ENCODE measurements around the gene FBXO46.
A peak's percentile ranks its signal among the peaks of the same experiment; 100 is the strongest.

The FBXO46 gene, protein sequence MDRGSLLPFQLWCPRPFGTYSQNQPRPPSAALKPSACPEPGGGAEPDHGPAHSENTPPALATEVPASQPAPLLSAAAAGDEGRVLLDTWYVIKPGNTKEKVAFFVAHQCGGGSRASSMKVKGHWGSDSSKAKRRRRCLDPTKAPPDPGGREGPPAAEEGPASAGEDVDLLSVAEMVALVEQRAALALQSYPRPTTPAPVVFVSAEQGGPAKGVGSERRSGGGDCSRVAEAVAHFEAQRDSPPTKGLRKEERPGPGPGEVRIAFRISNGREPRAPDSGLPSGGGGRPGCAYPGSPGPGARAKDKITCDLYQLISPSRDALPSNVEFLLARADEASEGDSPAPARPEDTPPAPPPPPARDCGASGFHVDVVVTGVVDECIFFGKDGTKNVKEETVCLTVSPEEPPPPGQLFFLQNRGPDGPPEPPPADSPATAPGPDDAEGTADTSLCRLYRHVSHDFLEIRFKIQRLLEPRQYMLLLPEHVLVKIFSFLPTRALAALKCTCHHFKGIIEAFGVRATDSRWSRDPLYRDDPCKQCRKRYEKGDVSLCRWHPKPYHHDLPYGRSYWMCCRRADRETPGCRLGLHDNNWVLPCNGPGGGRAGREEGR

DNA sequence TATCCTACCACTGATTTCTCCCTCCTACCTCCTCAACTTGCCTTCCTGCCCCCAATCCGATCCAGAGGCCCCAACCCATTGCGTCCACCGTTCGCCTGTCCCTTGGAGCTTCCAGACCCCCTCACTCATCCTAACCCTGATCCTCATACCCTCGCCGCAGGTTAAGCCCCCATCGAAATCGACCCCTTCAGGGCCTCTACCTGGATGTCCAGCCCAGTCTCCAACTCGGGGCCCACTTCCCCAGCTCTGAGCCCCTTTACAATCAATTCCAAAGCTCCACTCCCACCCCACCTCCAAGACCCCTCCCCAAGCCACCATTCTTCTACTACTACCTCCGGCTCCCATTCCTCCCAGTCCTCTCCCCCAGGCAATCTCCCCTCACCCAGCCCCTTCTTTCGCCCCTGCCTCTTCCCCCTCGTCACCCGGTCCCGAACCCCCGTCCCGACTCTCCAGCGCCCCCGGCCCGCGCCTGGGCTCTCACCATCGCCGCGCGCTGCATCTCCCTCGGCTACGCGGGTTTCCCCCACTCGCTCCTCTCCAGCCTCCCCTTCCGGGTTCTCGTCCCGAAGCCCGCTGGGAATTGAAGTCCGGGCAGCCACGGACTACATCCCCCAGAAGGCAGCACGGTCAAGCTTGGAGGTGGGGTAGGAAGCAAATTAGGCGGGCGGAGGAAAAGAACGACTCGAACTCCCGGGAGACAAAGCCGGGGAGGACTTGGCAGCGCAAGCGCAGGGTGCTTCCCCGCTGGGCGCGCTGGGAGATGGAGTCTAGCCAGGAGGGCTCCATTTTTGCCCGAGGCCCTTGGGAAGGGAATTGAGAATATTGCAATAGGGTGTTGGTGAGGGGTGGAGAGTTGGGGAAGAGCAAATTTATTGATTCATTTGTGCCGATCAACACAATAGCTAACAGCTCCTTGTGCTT, at the start of gene FBXO46:
Gene FBXO46, minus strand, starts transcription at position 529 of the 921 bp plus-strand sequence. CDS start 17,401 bp downstream, outside the sequence.
- peak; percentile 99 for DNase-seq (ENCODE audit: low spot score)

DNA sequence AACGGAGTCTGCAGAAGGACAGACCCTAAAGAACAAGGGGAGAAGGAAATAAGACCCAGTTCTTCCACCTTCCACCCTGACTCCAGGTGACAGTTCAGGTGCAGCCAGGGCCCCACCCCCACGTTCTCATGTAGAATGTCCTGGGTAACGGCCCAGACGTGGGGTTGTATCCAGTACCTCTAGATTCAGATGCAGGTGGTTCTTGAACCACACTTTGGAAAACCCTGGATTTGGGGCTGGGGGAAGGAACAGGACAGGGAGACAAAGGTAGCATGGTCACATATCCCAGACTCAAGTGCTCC, 49.4 kb upstream of the FBXO46 start:
- no peak for DNase-seq (ENCODE audit: low spot score)

DNA sequence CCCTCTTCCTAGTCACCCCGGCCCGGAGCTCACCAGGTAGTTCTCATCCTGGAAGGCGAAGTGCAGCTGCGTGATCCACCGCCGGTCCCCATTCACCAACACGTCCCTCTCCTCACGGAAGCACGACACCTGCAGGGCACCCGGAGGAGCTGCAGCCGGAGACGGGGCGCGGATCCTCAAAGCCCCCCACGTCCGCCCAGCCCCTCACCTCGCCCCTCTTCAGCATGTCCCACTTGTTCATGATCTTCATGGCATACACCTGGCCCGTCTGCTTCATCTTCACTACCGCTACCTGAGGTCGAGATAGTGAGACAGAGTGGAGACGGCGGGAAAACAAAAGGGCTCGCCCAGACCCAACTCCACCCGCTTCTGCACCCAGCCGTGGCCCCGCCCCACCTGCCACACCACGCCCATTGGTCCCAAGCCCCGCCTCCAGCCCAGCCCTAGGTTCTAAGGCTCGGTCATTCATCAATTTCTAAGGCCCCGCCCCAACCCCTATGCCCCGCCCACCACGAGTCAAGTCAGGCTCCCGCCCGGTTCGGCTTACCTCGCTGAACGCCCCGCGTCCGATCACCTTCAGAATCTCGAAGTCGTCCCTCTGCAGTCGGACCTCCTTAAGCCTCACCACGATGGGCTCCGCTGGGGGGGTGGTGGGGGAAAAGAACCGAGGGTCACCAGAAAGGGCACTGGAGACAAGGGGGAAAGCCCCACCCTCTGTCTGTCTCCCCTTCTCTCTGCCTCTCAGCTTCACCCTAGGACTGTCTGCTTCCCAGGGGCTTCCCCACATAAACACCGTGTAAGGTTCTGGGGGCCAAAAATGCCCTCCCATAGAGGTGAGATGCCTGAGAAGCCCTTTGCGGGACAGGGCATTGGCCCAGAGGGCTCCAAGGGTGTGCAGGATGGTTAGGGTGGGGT, 48.8 kb upstream of the FBXO46 start:
- DNase-seq (ENCODE audit: low spot score): no peak

DNA sequence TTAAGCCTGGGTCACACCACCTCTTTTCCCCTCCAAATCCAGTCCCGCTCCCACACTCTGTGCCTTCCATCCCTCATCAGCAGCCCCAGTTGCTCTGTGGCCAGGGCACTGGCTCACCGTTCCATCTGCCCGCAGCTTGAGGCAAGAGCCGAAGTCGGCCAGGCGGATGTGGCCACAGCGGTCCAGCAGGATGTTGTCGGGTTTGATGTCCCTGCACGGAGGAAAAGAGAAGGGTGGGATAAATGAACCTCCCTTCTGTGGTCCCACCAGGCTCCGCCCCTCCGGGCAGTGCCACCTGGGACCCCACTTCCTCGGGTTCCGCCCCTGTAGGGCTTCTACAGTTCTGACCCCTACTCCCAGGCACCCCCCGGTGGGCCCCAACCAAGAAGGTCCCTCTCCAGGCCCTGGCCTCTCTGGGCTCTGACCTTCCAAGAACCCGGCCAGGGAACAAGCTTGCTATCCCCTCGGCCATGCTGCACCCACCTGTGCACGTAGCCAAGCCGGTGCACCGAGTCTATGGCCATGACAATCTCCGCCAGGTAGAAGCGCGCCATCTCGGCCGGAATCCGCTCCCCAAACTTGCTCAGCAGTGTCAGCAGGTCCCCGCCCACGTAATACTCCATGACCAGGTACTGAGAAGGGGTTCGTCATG, 47.4 kb upstream of the FBXO46 start:
- no peak for DNase-seq (ENCODE audit: low spot score)

DNA sequence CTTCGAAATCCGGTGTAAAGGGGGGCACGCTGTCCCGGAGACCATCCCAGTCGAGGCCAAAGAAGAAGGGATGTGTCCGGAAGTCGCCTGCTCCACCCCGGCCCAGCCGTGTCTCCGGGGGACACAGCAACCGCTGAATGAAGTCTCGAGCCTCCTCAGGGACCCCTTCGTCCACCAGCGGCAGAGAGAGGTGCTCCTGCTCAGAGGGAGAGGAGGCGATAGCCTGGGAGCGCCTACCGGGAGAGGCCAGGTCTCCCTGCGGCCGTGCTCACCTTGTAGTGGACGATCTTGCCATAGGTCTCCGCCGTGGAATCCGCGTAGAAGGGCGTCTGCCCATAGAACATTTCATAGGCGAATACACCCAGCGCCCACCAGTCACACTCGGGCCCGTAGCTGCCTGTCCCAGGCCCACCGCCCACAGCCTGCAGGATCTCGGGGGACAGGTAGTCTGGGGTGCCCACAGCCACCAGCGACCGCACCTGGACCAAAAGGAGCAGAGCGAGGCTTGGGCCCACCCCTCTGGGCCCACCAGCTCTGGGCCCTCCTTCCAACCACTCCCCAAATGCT, 46.8 kb upstream of the FBXO46 start:
- no peak for DNase-seq (ENCODE audit: low spot score)

DNA sequence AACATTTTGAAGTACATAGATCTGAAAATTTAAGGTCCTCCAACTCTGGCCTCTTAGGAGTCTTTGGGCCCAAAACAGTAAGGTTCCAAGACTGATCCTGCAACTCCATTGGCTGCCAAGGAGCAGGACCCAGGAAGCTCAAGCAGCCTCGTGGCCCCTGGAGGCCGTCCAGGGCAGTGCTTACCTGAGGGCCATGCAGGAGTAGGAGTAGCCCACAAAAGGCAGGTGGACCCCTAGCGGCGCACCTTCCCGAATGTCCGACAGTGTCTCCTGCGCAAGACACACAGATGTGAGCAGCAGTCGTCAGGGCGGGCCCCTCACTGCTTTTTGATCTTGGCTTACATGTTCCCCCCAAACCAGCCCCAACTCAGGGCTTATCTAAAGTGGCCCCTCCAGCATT, 44.1 kb upstream of the FBXO46 start:
- no peak for DNase-seq (ENCODE audit: low spot score)

DNA sequence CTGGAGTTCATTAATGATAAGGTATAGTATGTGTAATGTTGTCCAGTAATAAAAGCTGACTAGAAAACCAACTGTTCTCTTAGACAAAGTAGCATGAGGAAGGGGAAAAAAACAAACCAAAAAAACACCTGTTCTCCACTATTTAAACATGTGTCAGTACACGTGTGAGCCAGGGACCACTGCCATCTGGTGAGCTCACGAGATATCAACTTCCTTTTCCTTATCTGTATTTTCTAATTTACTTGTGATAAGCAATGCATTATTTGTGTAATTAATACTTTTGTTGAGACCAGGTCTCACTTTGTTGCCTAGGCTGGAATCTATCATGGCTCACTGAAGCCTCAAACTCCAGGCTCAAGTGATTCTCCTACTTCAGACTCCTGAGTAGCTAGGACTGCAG, 42.7 kb upstream of the FBXO46 start:
- no peak for DNase-seq (ENCODE audit: low spot score)

DNA sequence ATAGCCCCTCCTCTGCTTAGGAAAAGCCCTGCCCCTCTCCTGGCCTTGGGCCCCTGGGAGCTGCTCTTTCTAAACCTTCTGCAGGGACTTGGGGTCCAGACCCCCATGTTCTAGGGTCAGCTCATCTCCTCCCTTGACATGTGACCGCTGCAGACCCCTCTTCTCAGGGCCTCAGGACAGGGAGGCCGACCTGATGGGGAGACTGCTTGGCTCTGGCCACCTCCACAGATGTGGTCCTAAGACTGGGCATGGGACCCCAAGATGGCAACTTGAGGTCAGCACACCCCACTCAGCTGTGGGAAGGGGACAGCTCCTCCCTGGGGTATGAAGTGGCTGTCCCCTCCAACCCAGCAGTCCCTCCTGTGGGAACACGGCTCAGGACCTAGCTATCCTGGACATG, 42.2 kb upstream of the FBXO46 start:
- DNase-seq (ENCODE audit: low spot score): no peak

DNA sequence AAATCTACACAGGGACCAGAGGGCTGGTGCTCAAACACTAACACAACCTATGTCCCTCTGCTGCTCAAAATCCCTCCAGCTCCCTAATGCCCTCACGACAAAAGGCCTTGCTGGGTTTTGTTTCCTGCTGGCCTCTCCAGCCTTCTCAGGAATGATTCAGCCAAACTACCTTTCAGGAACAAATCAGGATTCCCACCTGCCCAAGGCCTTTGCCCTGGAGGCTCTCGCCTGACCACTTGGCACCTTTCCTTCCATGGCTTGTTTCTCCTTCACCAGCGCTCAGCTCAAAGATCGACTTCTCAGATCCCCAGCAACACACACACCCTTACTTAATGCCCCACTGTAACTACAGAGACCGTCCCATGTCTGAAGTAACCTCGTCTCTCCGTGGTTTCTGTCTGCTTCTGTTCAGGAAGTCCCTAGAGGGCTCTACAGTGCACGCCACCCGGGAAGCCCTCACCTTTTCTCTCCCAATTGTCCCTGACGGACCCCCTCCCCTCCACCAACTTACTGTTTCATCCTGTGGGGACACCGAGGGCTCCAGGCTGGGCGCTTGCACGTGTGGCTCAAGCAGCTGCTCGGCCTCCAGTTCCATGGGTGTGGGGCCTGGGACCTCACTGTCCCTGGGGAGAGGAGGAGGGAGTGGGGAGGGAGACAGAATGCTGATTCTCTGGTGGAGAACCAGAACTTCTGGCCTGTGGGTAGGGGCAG, 41.6 kb upstream of the FBXO46 start:
- DNase-seq (ENCODE audit: low spot score): no peak

DNA sequence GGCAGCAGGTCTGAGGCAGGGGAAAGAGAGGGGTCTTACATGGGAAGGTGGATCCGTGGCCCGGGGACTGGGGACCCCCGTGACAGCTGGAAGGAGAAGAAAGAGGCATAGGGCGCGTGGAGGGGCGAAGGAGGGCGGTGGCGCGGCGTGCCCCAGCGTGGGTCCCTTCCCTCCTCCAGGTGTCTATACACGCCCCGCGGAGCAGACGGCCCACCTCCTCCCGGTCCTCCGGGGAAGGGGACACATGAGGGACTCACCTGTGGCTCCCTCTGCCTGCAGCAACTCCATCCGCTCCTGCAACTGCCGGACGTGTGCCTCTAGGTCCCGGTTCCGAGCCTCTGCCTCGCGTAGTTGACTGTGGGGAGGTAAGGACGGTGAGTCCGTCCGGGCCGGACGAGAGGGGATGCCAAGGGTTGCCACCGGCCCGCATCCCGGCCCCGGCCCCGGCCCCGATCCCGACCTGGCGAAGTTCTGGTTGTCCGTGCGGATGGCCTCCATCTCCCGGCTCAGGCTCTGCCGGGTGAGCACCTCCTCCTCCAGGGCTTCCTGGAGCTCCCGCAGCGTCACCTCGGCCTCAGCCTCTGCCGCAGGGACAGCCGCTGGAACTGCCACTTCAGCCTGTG, 40.7 kb upstream of the FBXO46 start:
- DNase-seq (ENCODE audit: low spot score): no peak

DNA sequence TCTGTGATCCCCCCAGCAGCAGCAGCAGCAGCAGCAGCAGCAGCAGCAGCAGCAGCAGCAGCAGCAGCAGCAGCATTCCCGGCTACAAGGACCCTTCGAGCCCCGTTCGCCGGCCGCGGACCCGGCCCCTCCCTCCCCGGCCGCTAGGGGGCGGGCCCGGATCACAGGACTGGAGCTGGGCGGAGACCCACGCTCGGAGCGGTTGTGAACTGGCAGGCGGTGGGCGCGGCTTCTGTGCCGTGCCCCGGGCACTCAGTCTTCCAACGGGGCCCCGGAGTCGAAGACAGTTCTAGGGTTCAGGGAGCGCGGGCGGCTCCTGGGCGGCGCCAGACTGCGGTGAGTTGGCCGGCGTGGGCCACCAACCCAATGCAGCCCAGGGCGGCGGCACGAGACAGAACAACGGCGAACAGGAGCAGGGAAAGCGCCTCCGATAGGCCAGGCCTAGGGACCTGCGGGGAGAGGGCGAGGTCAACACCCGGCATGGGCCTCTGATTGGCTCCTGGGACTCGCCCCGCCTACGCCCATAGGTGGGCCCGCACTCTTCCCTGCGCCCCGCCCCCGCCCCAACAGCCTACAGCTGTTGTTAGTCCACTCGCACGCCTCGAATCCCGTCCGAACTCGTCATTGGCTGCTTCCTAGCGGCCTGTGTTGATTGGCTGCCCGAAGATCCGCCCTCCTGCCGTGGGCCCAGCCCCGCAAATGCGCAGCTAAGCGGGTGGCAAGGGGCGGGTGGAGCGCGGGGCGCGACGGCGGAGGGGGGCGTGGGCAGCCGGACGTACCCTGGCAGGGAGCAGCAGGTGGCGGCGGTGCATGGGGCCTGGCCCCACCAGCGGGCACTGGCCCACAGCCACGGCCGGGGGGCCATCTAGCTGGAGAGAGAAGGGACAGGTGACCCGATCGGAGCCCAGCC, 39.8 kb upstream of the FBXO46 start:
- peak; percentile 89 for DNase-seq (ENCODE audit: low spot score)

DNA sequence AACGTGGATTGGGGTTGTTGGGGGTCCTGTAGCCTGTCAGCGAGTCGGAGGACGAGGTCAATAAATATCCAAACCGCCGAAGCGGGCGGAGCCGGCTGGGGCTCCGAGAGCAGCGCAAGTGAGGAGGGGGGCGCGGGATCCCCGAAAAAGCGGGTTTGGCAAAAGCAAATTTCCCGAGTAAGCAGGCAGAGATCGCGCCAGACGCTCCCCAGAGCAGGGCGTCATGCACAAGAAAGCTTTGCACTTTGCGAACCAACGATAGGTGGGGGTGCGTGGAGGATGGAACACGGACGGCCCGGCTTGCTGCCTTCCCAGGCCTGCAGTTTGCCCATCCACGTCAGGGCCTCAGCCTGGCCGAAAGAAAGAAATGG, 39.1 kb upstream of the FBXO46 start:
- DNase-seq (ENCODE audit: low spot score): peak; percentile 68

DNA sequence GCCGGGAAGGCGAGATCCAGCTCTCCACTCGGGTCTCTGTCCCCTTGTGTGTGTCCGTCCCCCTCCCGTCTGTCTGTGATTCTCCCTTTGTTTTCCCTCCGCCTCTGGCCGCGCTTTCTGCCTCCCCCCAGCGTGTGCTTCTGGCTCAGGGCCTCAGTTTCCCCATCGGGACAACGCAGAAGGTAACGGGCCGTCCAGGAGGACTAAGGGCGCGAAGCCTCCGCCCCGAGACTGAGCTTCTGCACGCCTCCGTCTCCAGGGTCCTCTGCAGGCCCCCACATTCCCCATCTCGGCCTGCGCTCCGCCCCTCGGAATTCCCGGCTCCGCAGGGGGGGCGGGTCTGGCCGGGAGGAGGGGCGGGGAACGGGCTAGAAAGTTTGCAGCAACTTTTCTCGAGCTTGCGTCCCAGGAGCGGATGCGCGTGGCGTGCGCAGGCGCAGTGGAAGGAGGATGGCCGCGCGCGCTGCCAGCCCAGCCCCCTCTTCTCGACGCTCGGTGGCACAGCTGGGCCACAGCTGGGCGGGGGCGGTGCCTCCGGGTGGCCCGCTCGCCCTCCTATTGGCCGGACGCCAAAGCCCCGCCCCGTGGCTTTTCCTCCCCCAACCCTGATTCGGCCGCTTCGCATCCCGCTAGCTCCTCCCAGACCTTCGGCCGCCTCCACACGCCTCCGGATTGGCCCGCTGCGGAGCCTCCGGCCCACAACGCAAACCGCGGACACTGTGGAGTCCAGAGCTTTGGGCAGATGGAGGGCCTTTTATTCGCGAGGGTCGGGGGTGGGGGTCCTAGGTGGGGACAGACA, 38.5 kb upstream of the FBXO46 start, which contains the start of gene SIX5:
Gene SIX5, minus strand, starts transcription at position 269 of the 799 bp plus-strand sequence. CDS start 408 bp downstream, outside the sequence.
- DNase-seq (ENCODE audit: low spot score): peak; percentile 95

DNA sequence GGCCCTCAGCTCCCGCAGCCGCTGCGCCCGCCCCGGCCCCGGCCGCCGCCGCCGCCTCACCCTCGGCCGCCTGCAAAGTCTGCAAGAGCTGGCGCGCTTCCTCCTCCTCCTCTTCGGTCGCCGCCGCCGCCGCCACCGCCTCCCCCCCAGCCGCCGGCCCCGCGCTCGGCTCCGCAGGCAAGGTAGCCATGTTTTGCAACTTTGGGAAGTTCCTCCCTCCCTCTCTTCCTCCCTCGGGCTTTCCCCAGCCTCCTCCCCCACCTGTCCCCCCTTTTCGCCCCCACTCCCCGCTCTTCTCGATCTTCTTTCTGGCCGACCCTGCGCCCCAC, 37.9 kb upstream of the FBXO46 start:
- no peak for DNase-seq (ENCODE audit: low spot score)

DNA sequence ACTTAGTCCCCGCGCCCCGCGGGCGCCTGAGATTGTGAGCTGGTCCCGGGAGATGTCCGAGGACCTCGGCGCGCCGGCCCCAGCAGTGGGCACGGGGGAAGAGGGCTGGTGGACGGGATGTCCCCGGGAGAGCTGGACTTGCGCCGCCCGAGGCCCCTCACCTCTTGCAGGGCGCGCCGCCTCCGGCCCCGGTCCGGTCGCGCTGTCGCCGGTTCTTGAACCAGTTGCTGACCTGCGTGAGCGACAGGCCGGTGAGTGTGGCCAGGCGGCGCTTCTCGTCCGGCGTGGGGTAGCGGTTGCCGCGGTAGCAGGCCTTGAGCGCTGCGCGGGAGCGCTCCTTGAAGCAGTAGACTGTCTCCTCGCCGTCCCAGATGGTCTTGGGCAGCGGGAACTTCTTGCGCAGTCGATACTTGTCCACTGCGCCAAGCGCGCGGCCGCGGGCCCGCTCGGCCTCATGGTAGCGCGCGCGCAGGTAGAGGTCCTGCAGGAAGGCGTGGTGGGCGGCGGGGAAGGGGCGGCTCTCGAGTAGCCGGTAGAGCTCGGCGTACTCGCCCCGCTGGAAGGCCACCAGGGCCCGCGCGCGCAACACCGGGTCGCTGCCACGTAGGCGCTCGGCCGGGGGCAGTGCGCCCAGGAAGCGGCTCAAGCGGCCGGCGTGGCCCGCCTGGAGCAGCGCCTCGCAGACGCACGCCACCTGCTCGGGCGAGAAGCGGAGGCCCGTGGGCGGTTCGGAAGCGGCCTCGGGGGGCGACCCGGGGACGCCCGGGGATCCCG, 37.4 kb upstream of the FBXO46 start:
- DNase-seq (ENCODE audit: low spot score): no peak

DNA sequence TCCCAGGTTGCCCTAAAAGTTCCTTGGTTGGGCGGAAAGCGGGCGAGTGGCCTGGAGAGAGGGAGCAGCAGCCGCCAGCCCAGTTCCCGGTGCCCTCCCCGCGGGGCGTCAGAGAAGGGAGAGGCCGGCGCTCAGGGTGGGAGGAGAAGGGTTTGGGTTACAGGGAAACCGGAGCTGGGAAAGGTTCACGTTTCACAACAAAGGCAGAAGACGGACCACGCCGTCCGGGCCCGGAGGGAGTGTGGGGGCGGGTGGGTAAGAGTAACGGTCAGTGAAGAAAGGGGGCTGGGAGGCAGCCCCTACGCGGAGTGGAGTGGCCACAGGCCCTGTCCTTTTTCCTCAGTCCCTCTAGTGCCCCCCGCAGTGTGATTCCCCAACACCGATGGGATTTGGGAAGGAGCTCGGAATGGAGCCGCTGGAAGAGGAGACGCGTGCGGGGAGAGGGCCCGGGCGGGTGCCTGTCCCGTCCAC, 36.7 kb upstream of the FBXO46 start:
- DNase-seq (ENCODE audit: low spot score): no peak

DNA sequence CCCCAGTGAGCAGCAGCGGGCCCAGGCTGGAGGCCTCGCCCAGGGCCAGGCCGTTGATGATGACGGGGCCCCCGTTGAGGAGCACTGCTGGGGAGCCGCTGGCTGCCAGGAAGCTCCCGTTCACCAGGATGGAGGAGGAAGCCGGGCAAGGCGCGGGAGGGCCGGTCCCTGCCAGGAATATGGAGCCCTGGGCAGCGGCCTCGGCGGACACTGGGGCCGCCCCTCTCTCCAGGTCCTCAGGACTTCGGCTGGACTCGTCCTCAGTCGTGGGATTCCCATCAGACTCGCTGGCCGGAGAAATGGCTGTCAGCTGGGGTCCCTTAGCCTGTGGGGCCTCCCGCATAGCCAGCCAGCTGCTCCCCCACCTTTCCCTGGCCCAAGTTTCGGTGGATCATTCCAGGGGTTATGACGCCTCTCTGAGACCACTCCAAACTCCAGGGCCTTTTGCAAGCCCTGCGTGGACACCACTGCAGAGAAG, 36.2 kb upstream of the FBXO46 start:
- no peak for DNase-seq (ENCODE audit: low spot score)

Measured in putamen (tissue), 1 donor.